Spleen (tissue), 13 donors: ENCODE results near the gene STK36. TPM values are rescaled to one million over a fixed set of nuclear protein-coding genes. Genes with fewer than 3 reads are reported as not detected.

Source experiments
- DNase-seq: peaks from one replicate; pipeline ENCODE4 v3.0.0-alpha.2; 2020
- H3K27ac ChIP-seq, 8 donors: fragments of 200-600 bp; sonication (generic) in 7 of 8; 1 replicate in 4 of 8; 2 replicates in 4 of 8; pipeline versions ENCODE4 v1.5.0 to v1.8.0; 2016 to 2021; ENCODE audit warnings: inconsistent platforms in 4 of 8, mild to moderate bottlenecking in 4 of 8, moderate library complexity in 1 of 8
- H3K27me3 ChIP-seq, 7 donors: fragments of 200-600 bp; sonication (generic) in 6 of 7; replicated peaks in 1 of 7; 1 replicate in 4 of 7; 2 replicates in 3 of 7; pipeline versions ENCODE4 v1.5.0 to v1.8.0; 2016 to 2021; ENCODE audit warnings: inconsistent platforms in 3 of 7, mild to moderate bottlenecking in 1 of 7
- H3K36me3 ChIP-seq, 6 donors: fragments of 200-600 bp; sonication (generic) in 5 of 6; 1 replicate in 4 of 6; 2 replicates in 2 of 6; pipeline versions ENCODE4 v1.5.0 to v1.8.0; 2016 to 2021; ENCODE audit warnings: inconsistent platforms in 2 of 6
- H3K4me1 ChIP-seq, 6 donors: fragments of 200-600 bp; sonication (generic) in 5 of 6; 1 replicate in 3 of 6; 2 replicates in 3 of 6; pipeline versions ENCODE4 v1.5.0 to v1.8.0; 2016 to 2021; ENCODE audit warnings: inconsistent platforms in 3 of 6
- H3K4me3 ChIP-seq, 8 donors: fragments of 200-600 bp; sonication (generic) in 7 of 8; 1 replicate in 4 of 8; 2 replicates in 4 of 8; pipeline versions ENCODE4 v1.5.0 to v1.8.0; 2016 to 2021; ENCODE audit warnings: inconsistent platforms in 4 of 8, mild to moderate bottlenecking in 4 of 8, moderate library complexity in 2 of 8
- H3K9me3 ChIP-seq, 8 donors: fragments of 200-600 bp; sonication (generic) in 7 of 8; 1 replicate in 4 of 8; 2 replicates in 4 of 8; pipeline versions ENCODE4 v1.5.0 to v1.8.0; 2016 to 2021; ENCODE audit warnings: inconsistent platforms in 4 of 8
- CTCF ChIP-seq, 11 experiments: fragments of 200-600 bp in 7 of 11; fragments of 450-650 bp in 4 of 11; sonication (generic) in 4 of 11; IDR thresholded peaks in 8 of 11; conservative IDR thresholded peaks in 3 of 11; 1 replicate in 7 of 11; 2 replicates in 4 of 11; pipeline versions ENCODE4 v1.4.0 to v1.8.0; 2016 to 2021; ENCODE audit warnings: antibody characterized with exemption in 11 of 11, inconsistent platforms in 4 of 11, mild to moderate bottlenecking in 1 of 11
- POLR2A ChIP-seq, 3 donors: fragments of 450-650 bp; IDR thresholded peaks; one replicate each; pipeline ENCODE4 v1.5.1; 2017; ENCODE audit warnings: antibody characterized with exemption in 3 of 3, mild to moderate bottlenecking in 1 of 3
- POLR2AphosphoS5 ChIP-seq, 3 donors: sonication (generic); formaldehyde crosslinking; IDR thresholded peaks; one replicate each; pipeline ENCODE4 v1.5.1; 2017; ENCODE audit warnings: antibody characterized with exemption in 3 of 3
- WGBS, 5 donors: extraction: QIAGEN DNeasy Blood & Tissue Kit in 3 of 5; methylation state at CpG; one replicate each; pipeline versions ENCODE4 v1.1.5 to v1.1.7; 2013 to 2018; 5-methylcytosine and 5-hydroxymethylcytosine counted together
- intact Hi-C: fragments of 100-400 bp; cut with DNase I; formaldehyde crosslinking; loops from one replicate; pipeline ENCODE4 v1.15.0; 2023; ENCODE audit warnings: low total_unique reads
- long read RNA-seq, 2 donors: transcript quantifications; one replicate each; lab custom pipeline, GENCODE V29; 2026
- polyA plus RNA-seq, 3 donors: library from polyadenylated mRNA; stranded (reverse); fragments of 200-250 nt; gene quantifications; one replicate each; pipeline ENCODE4 v1.2.1, GENCODE V29; 2013
- total RNA-seq, 7 donors: library from RNA; depleted of rRNA in 3 of 7; stranded (reverse); fragments of >200 nt in 3 of 7; fragmentation: NEBNext Ultra II Directional in 4 of 7; extraction: Animal tissue kit (Norgen Biotek cat#: 25700) in 4 of 7; gene quantifications; one replicate each; pipeline versions ENCODE4 v1.1.0 to v1.2.1, GENCODE V29; 2016 to 2021
- donor health status: healthy with polysubstance abuse.
- donor health status: DM: no; HTN: no; CAD: no; lungs with moderate emphysema.
- donor health status: DM: no; HTN: no; CAD: no.
- donor health status: Bipolar disorder and iron deficiency.
- donor health status: healthy.
- donor health status: DM: no; HTN: no; CAD: no.
- donor health status: DM: yes; HTN: yes; CAD: no.

The STK36 gene
- total RNA-seq (10 to 100 TPM; 18.7 to 46.8 (median 27.9) TPM), polyA plus RNA-seq (10 to 100 TPM; 10.7 to 18.6 (median 16.8) TPM)
- long read RNA-seq, donor 1, partial matches to known transcripts, result 0 of 1 reads
- long read RNA-seq, donor 1, other reads (novel, unspliced or antisense), result 0 of 1 reads
- long read RNA-seq, donor 2, full-length matches to known transcripts, result 2 of 2 reads
- long read RNA-seq, donor 2, partial matches to known transcripts, result 0 of 2 reads
- long read RNA-seq, donor 2, other reads (novel, unspliced or antisense), result 0 of 2 reads

GRCh38 chr2:218671654-218672566, at the start of gene STK36, which contains the start of gene RNF25:
Gene STK36, plus strand, starts transcription at chr2:218672086. Its CDS starts 744 bp downstream, at chr2:218672830.
Gene RNF25, minus strand, starts transcription at chr2:218672002. Its CDS starts 32 bp downstream, at chr2:218671970.
- Histone ChIP-seq H3K4me3 (peak within 1 kb of the TSS; percentile 59 to 94 (median 88)), H3K9me3 (no peaks in the 10 kb centered on the region), H3K27me3 (no peaks in the 10 kb centered on the region), H3K27ac (peak within 1 kb of the TSS; percentile 64 to 86 (median 78)), H3K4me1 (peaks cover 10 to 42% (median 22%) of the 10 kb centered on the region in 6 donors), H3K36me3 (peaks cover 0 to 42% (median 17%) of the 10 kb centered on the region in 6 donors)
- intact Hi-C loops, result no loop called here
- 0 to 1% (median 1%) methylated on average over 47 to 49 of the region's 49 CpGs for whole genome bisulfite sequencing, 5 donors
- peak; percentile 93 to 97 (median 95) for TF ChIP-seq POLR2AphosphoS5 (IDR thresholded peaks at IDR 0.05)
- peak in 2 of 3 donors; percentile 10 to 39 for TF ChIP-seq POLR2A (IDR thresholded peaks at IDR 0.05)
- TF ChIP-seq CTCF (IDR thresholded peaks at IDR 0.05 in 8 of 11, conservative IDR thresholded peaks at IDR 0.05 in 3 of 11), result no peak
- DNase-seq, result peak; percentile 95

DNA sequence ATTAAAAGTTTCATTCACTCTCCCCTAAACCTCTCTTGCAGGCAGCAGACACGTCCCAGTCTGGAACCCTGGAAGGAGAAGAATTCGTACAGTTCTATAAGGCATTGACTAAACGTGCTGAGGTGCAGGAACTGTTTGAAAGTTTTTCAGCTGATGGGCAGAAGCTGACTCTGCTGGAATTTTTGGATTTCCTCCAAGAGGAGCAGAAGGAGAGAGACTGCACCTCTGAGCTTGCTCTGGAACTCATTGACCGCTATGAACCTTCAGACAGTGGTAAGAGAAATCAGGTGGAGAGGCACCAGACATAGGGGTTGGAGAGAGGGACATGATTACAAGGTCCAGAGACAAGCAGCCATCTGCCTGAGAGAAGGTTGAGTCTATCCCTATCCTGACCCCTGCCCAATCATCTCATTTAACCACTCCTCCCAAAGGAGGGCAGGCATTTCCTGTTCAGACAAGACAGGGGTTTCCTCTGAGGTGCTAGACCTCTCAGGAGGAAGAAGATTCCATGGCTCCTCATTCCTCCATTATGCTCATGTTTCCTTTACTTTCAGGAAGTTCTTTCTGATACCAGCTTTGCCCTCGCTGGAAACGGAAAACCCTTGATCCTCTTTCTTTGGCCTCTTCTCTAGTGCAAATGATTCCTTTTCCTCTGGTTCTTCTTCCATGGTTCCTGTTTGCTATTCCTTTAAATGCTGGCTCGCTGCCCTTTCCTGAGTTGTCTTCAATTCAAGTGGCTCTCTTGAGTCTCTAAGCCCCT, 49.1 kb upstream of the STK36 start:
- Histone ChIP-seq H3K36me3 (no peaks in the 10 kb centered on the region), H3K27me3 (no peaks in the 10 kb centered on the region), H3K27ac (no peak overlapping the region), H3K9me3 (no peaks in the 10 kb centered on the region), H3K4me1 (peaks cover 0 to 10% (median 4%) of the 10 kb centered on the region in 6 donors), H3K4me3 (no peak overlapping the region)
- no peak for TF ChIP-seq POLR2A (IDR thresholded peaks at IDR 0.05)
- TF ChIP-seq POLR2AphosphoS5 (IDR thresholded peaks at IDR 0.05), result no peak
- no peak for TF ChIP-seq CTCF (IDR thresholded peaks at IDR 0.05 in 8 of 11, conservative IDR thresholded peaks at IDR 0.05 in 3 of 11)
- DNase-seq, result no peak
- intact Hi-C loops, result no loop called here
- WGBS, 5 donors, result 46 to 62% (median 55%) methylated on average over 7 of the region's 7 CpGs

DNA sequence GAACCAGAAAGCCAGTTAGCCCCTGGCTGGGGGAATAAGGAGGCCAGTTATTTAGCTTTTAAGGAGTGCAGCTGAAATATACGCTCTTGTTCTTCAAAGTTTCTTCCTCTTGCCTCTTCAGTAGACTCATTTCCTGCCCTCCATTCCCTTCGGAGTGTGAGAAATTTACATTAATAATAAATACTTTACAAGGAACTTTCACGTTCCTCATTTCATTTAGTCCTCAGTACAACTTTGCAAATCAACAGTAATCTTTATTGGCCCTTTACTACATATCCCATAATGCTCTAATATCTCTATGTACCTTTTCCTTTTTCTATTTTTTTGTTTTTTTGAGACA, 48.5 kb upstream of the STK36 start:
- intact Hi-C loops, result no loop called here
- Histone ChIP-seq H3K4me1 (peaks cover 0 to 10% (median 4%) of the 10 kb centered on the region in 6 donors), H3K27me3 (no peaks in the 10 kb centered on the region), H3K9me3 (no peaks in the 10 kb centered on the region), H3K4me3 (no peak overlapping the region), H3K27ac (no peak overlapping the region), H3K36me3 (no peaks in the 10 kb centered on the region)
- DNase-seq, result no peak
- WGBS, 5 donors, result 20 to 37% (median 24%) methylated on average over 3 of the region's 3 CpGs
- TF ChIP-seq CTCF (IDR thresholded peaks at IDR 0.05 in 8 of 11, conservative IDR thresholded peaks at IDR 0.05 in 3 of 11), result no peak
- no peak for TF ChIP-seq POLR2A (IDR thresholded peaks at IDR 0.05)
- TF ChIP-seq POLR2AphosphoS5 (IDR thresholded peaks at IDR 0.05), result no peak
